Upper lobe of right lung (tissue), 1 donor: Measurements from ENCODE around the gene ERC1. TPM values are rescaled to one million over a fixed set of nuclear protein-coding genes. Genes with fewer than 3 reads are reported as not detected.
"Not testable (repeated sequence)": the region's sequence is repeated elsewhere in the genome, so short reads cannot be mapped to it uniquely, and the experiment has no call there.

Source experiments
- ATAC-seq: fragments of 200-7000 bp; cut with Tn5 transposase; one replicate; pipeline ENCODE4 v1.9.1; 2020; ENCODE audit warnings: mild to moderate bottlenecking, moderate library complexity
- DNase-seq: peaks from one replicate; pipeline ENCODE4 v3.0.0-alpha.2; 2020
- H3K27ac ChIP-seq: fragments of 200-600 bp; one replicate; pipeline ENCODE4 v1.8.0; 2022
- H3K27me3 ChIP-seq: fragments of 200-600 bp; one replicate; pipeline ENCODE4 v1.8.0; 2022; ENCODE audit warnings: mild to moderate bottlenecking
- H3K36me3 ChIP-seq: fragments of 200-600 bp; one replicate; pipeline ENCODE4 v1.8.0; 2022
- H3K4me1 ChIP-seq: fragments of 200-600 bp; one replicate; pipeline ENCODE4 v1.8.0; 2022
- H3K4me3 ChIP-seq: fragments of 200-600 bp; one replicate; pipeline ENCODE4 v1.8.0; 2022; ENCODE audit warnings: mild to moderate bottlenecking
- H3K9me3 ChIP-seq: fragments of 200-600 bp; one replicate; pipeline ENCODE4 v1.8.0; 2022
- CTCF ChIP-seq: fragments of 200-600 bp; IDR thresholded peaks from one replicate; pipeline ENCODE4 v1.8.0; 2022; ENCODE audit warnings: antibody characterized with exemption
- intact Hi-C: fragments of 100-400 bp; cut with DNase I; formaldehyde crosslinking; loops from one replicate; pipeline ENCODE4 v1.11.0; 2022
- total RNA-seq: library from RNA; stranded (reverse); fragmentation: NEBNext Ultra II Directional; extraction: Animal tissue kit (Norgen Biotek cat#: 25700); gene quantifications from one replicate; pipeline ENCODE4 v1.2.1, GENCODE V29; 2021
- donor health status: DM: no; HTN: yes; CAD: no; lungs with severe emphysema.

ERC1 gene
- total RNA-seq, 1 donor from 2014 or later, result 54.3 TPM

- no peak overlapping the region for H3K4me3 ChIP-seq
- intact Hi-C loops, result no loop called here
- ATAC-seq, result no peak
- H3K36me3 ChIP-seq, result peaks cover 11% of the 10 kb centered on the region
- no peaks in the 10 kb centered on the region for H3K4me1 ChIP-seq
- no peaks in the 10 kb centered on the region for H3K27me3 ChIP-seq
- no peak for TF ChIP-seq CTCF
- no peak overlapping the region for H3K27ac ChIP-seq
- no peak for DNase-seq
- no peaks in the 10 kb centered on the region for H3K9me3 ChIP-seq
These were observed 204.5 kb downstream of the ERC1 start for GRCh38 chr12:1195513-1195912.

GRCh38 chr12:1197264-1198018 lies 206.4 kb downstream of the ERC1 start:
- Histone ChIP-seq H3K27ac (no peak overlapping the region), H3K36me3 (peaks cover 4% of the 10 kb centered on the region), H3K27me3 (no peaks in the 10 kb centered on the region), H3K9me3 (no peaks in the 10 kb centered on the region), H3K4me3 (no peak overlapping the region), H3K4me1 (no peaks in the 10 kb centered on the region)
- intact Hi-C loops, result no loop called here
- no peak for DNase-seq
- ATAC-seq, result peak; percentile 53
- TF ChIP-seq CTCF, result no peak

- H3K9me3 ChIP-seq, ATAC-seq, H3K36me3 ChIP-seq, H3K27me3 ChIP-seq, H3K27ac ChIP-seq, DNase-seq, H3K4me3 ChIP-seq, H3K4me1 ChIP-seq, intact Hi-C loops: not testable (repeated sequence)
These were observed 207.8 kb downstream of the ERC1 start for GRCh38 chr12:1198854-1199253.

GRCh38 chr12:1199700-1200099 lies 208.7 kb downstream of the ERC1 start:
- intact Hi-C loops, result no loop called here
- Histone ChIP-seq H3K27me3 (no peaks in the 10 kb centered on the region), H3K4me1 (peaks cover 4% of the 10 kb centered on the region), H3K27ac (no peak overlapping the region), H3K4me3 (no peak overlapping the region), H3K36me3 (peaks cover 4% of the 10 kb centered on the region), H3K9me3 (no peaks in the 10 kb centered on the region)
- TF ChIP-seq CTCF, result no peak
- ATAC-seq (no peak), DNase-seq (no peak)

GRCh38 chr12:1201030-1201429 lies 210.0 kb downstream of the ERC1 start:
- H3K27me3 ChIP-seq, result no peaks in the 10 kb centered on the region
- no peak overlapping the region for H3K27ac ChIP-seq
- intact Hi-C loops, result no loop called here
- ATAC-seq, result no peak
- H3K4me1 ChIP-seq, result peaks cover 9% of the 10 kb centered on the region
- no peaks in the 10 kb centered on the region for H3K9me3 ChIP-seq
- H3K4me3 ChIP-seq, result no peak overlapping the region
- DNase-seq, result no peak
- peaks cover 4% of the 10 kb centered on the region for H3K36me3 ChIP-seq
- no peak for TF ChIP-seq CTCF

GRCh38 chr12:1201886-1202285 lies 210.9 kb downstream of the ERC1 start:
- peaks cover 4% of the 10 kb centered on the region for H3K36me3 ChIP-seq
- no peaks in the 10 kb centered on the region for H3K27me3 ChIP-seq
- DNase-seq (no peak), ATAC-seq (no peak)
- TF ChIP-seq CTCF, result no peak
- no peak overlapping the region for H3K27ac ChIP-seq
- peaks cover 11% of the 10 kb centered on the region for H3K4me1 ChIP-seq
- H3K9me3 ChIP-seq, result no peaks in the 10 kb centered on the region
- no peak overlapping the region for H3K4me3 ChIP-seq
- intact Hi-C loops, result no loop called here
